Uterus (tissue), 2 donors: ENCODE data around the gene NUDT1.

Experiments
- CTCF ChIP-seq, 4 experiments: fragments of 200-600 bp in 2 of 4; fragments of 450-650 bp in 2 of 4; sonication (generic) in 2 of 4; IDR thresholded peaks; one replicate each; pipeline ENCODE4 v1.5.1; 2016 to 2019; ENCODE audit warnings: antibody characterized with exemption in 4 of 4, mild to moderate bottlenecking in 2 of 4, moderate library complexity in 1 of 4
- POLR2A ChIP-seq, 2 donors: fragments of 450-650 bp; IDR thresholded peaks; one replicate each; pipeline ENCODE4 v1.6.1; 2016; ENCODE audit warnings: antibody characterized with exemption in 2 of 2, mild to moderate bottlenecking in 1 of 2, moderate library complexity in 1 of 2

GRCh38 chr7:2220954-2221353, 21.1 kb upstream of the NUDT1 start:
- TF ChIP-seq POLR2A (IDR thresholded peaks at IDR 0.05), result no peak
- no peak for TF ChIP-seq CTCF (IDR thresholded peaks at IDR 0.05)
